Right lung (tissue), 5 donors: ENCODE data around the gene HCST. TPM values are rescaled to one million over a fixed set of nuclear protein-coding genes. Genes with fewer than 3 reads are reported as not detected.

Experiments used
- DNase-seq, 2 donors: peaks; one replicate each; pipeline ENCODE4 v3.0.0-alpha.2; 2013
- polyA plus RNA-seq, 5 donors: library from polyadenylated mRNA; unstranded; fragments of 120-200 nt; gene quantifications; one replicate each; pipeline versions ENCODE4 v1.2.1 to v1.2.3, GENCODE V29; 2013; ENCODE audit warnings: inconsistent platforms in 1 of 5, low replicate concordance in 1 of 5; ENCODE audit not compliant: insufficient read length in 5 of 5, insufficient read depth in 1 of 5

Gene HCST
- polyA plus RNA-seq, 5 donors = 5.0 to 7.9 (median 6.0) TPM

GRCh38 chr19:35936738-35937268 lies 34.5 kb downstream of the HCST start:
- DNase-seq = no peak

GRCh38 chr19:35937345-35938281 lies 35.3 kb downstream of the HCST start:
- no peak for DNase-seq

GRCh38 chr19:35938282-35939224 lies 36.2 kb downstream of the HCST start:
- DNase-seq = no peak

- DNase-seq = no peak
These were observed 37.2 kb downstream of the HCST start for GRCh38 chr19:35939307-35940077.

GRCh38 chr19:35940078-35940775 lies 37.9 kb downstream of the HCST start:
- no peak for DNase-seq

- DNase-seq = no peak
These were observed 38.5 kb downstream of the HCST start for GRCh38 chr19:35940839-35941238.

- no peak for DNase-seq
These were observed 39.9 kb downstream of the HCST start for GRCh38 chr19:35942235-35942634.

GRCh38 chr19:35943321-35944301 lies 41.3 kb downstream of the HCST start:
- no peak for DNase-seq

- DNase-seq = no peak
These were observed 42.2 kb downstream of the HCST start for GRCh38 chr19:35944556-35944955.

GRCh38 chr19:35945121-35945790 lies 42.9 kb downstream of the HCST start:
- DNase-seq = no peak

- DNase-seq = no peak
These were observed 43.9 kb downstream of the HCST start for GRCh38 chr19:35946203-35946602.

GRCh38 chr19:35949131-35949530 lies 46.8 kb downstream of the HCST start:
- DNase-seq = no peak

Other genes with a start within 250 kb of the HCST start
- gene UPK1A, start 236.0 kb upstream of the HCST start, polyA plus RNA-seq = under 1 TPM in 4 of 5 donors, not detected in 1; 0.18 to 0.40 (median 0.21) TPM
- gene ZBTB32, start 198.0 kb upstream of the HCST start, polyA plus RNA-seq = under 1 TPM; 0.29 to 0.85 (median 0.57) TPM
- gene KMT2B, start 184.5 kb upstream of the HCST start, polyA plus RNA-seq = 10 to 100 TPM; 21.3 to 40.3 (median 28.0) TPM
- 1 to 10 TPM; 3.1 to 7.1 (median 4.1) TPM for gene IGFLR1, start 160.1 kb upstream of the HCST start, polyA plus RNA-seq
- gene U2AF1L4, start 157.1 kb upstream of the HCST start, polyA plus RNA-seq = 10 to 100 TPM; 15.1 to 21.7 (median 16.6) TPM
- 10 to 100 TPM; 45.5 to 72.8 (median 52.3) TPM for gene PSENEN, start 156.9 kb upstream of the HCST start, polyA plus RNA-seq
- gene LIN37, start 154.0 kb upstream of the HCST start, polyA plus RNA-seq = 10 to 100 TPM in 2 of 5 donors, 1 to 10 TPM in 3; 8.2 to 14.4 (median 9.6) TPM
- 100 to 1,000 TPM in 1 of 5 donors, 10 to 100 TPM in 4; 47.3 to 158 (median 71.5) TPM for gene HSPB6, start 145.5 kb upstream of the HCST start, polyA plus RNA-seq
- gene PROSER3, start 144.4 kb upstream of the HCST start, polyA plus RNA-seq = 10 to 100 TPM; 15.9 to 21.4 (median 20.2) TPM
- gene ARHGAP33, start 127.0 kb upstream of the HCST start, polyA plus RNA-seq = 10 to 100 TPM; 21.8 to 40.7 (median 27.3) TPM
- gene PRODH2, start 89.7 kb upstream of the HCST start, polyA plus RNA-seq = 1 to 10 TPM in 1 of 5 donors, under 1 TPM in 1, not detected in 3; 0.21 to 1.0 TPM
- 1 to 10 TPM in 1 of 5 donors, under 1 TPM in 4; 0.29 to 1.5 (median 0.50) TPM for gene NPHS1, start 50.0 kb upstream of the HCST start, polyA plus RNA-seq
- 1 to 10 TPM; 1.1 to 4.3 (median 1.8) TPM for gene KIRREL2, start 45.6 kb upstream of the HCST start, polyA plus RNA-seq
- 10 to 100 TPM in 1 of 5 donors, 1 to 10 TPM in 4; 8.2 to 13.8 (median 9.0) TPM for gene APLP1, start 34.0 kb upstream of the HCST start, polyA plus RNA-seq
- gene NFKBID, start 2.0 kb upstream of the HCST start, polyA plus RNA-seq = 1 to 10 TPM; 3.7 to 7.0 (median 5.7) TPM
- gene TYROBP, start 5.8 kb downstream of the HCST start, polyA plus RNA-seq = 10 to 100 TPM; 12.1 to 20.4 (median 14.7) TPM
- gene LRFN3, start 33.8 kb downstream of the HCST start, polyA plus RNA-seq = 10 to 100 TPM in 2 of 5 donors, 1 to 10 TPM in 3; 6.5 to 18.2 (median 7.7) TPM
- 10 to 100 TPM in 4 of 5 donors, 1 to 10 TPM in 1; 9.1 to 15.0 (median 11.7) TPM for gene SDHAF1, start 92.7 kb downstream of the HCST start, polyA plus RNA-seq
- gene SYNE4, start 106.3 kb downstream of the HCST start, polyA plus RNA-seq = 10 to 100 TPM in 2 of 5 donors, 1 to 10 TPM in 3; 6.4 to 10.9 (median 9.9) TPM
- 10 to 100 TPM; 17.2 to 19.0 (median 18.4) TPM for gene ALKBH6, start 111.7 kb downstream of the HCST start, polyA plus RNA-seq
- 10 to 100 TPM; 23.6 to 31.9 (median 25.6) TPM for gene CLIP3, start 130.3 kb downstream of the HCST start, polyA plus RNA-seq
- gene THAP8, start 151.8 kb downstream of the HCST start, polyA plus RNA-seq = 1 to 10 TPM; 4.2 to 9.0 (median 6.6) TPM
- 1 to 10 TPM; 4.3 to 6.0 (median 4.9) TPM for gene WDR62, start 152.4 kb downstream of the HCST start, polyA plus RNA-seq
- under 1 TPM in 3 of 5 donors, not detected in 2; 0.15 to 0.27 (median 0.16) TPM for gene OVOL3, start 208.6 kb downstream of the HCST start, polyA plus RNA-seq
- 10 to 100 TPM; 34.3 to 64.7 (median 36.4) TPM for gene POLR2I, start 212.3 kb downstream of the HCST start, polyA plus RNA-seq
- gene TBCB, start 212.9 kb downstream of the HCST start, polyA plus RNA-seq = 100 to 1,000 TPM in 4 of 5 donors, 10 to 100 TPM in 1; 96.1 to 147 (median 107) TPM
- 100 to 1,000 TPM; 470 to 696 (median 513) TPM for gene CAPNS1, start 237.5 kb downstream of the HCST start, polyA plus RNA-seq
- 10 to 100 TPM; 25.5 to 78.0 (median 37.3) TPM for gene COX7A1, start 249.9 kb downstream of the HCST start, polyA plus RNA-seq